ENCODE results near the gene SH2D7.
A peak's percentile ranks its signal among the peaks of the same experiment; 100 is the strongest.

SH2D7 gene

DNA sequence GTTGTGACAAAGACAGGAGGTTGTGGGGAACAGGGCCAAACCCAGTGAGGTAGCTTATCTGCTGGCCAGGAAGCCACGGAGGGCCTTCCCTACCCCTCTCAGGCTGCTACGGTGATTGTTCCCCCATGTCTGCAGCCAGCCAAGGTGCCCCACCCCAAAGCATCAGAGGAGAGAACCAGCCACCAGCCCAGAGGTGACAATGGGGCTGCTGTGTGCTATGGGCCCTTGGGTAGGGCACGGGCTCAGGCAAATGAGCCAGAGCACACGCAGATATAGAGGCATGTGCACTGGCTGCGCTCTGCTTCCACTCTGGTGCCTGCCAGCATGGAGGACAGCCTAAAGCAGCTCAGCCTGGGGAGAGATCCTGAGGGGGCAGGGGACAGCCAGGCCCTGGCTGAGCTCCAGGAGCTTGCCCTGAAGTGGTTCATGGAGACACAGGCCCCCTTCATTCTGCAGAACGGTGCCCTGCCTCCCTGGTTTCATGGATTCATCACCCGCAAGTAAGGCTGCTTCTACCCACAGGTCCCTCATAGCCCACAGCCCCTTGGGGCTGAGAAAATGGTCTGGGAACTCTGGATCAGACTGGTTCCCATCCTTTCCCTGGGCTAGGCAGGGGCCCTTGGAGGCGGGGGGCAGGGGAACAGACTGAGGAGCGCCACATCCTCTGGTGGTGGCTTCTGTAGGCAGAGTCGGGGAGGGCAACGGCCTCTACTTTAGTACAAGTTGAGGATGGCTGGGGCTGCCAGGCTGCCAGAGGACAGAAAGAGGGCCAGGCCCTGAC lies at the start of gene SH2D7:
TSS of gene SH2D7 (plus strand) at position 301 of the 781 bp plus-strand sequence. CDS start at position 325, 24 bp downstream.
- H3K4me3 ChIP-seq (ENCODE audit: low read length) = no peak within 1 kb of the TSS
- no peak for TF ChIP-seq ZNF274 (IDR thresholded peaks at IDR 0.05; ENCODE audit: low read depth, low read length)

GRCh38 chr15:78044407-78045155 lies 47.8 kb upstream of the SH2D7 start:
- TF ChIP-seq ZNF274 (IDR thresholded peaks at IDR 0.05; ENCODE audit: low read depth, low read length) = no peak

DNA sequence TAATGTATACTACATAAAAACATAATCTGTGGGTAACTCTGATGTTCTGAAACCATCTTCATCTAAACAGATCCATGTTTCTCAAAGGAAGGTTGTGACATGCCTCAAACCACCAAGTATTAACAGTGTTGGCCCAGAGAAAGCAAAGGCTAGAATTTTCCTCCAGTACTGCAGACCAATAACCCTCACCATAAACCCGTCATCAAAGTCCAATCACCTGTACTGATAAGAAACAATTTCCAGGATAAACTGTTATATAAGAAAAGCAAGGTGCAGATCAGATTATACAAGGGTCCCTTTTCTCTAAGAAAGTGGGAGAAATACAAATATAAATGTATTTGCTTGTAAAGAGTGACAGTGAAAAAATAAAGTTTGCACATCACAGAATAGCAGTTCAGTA lies 47.2 kb upstream of the SH2D7 start:
- H3K4me3 ChIP-seq (ENCODE audit: low read length) = no peak overlapping the region
- TF ChIP-seq ZNF274 (IDR thresholded peaks at IDR 0.05; ENCODE audit: low read depth, low read length) = no peak

More at GRCh38 chr15:78044407-78045155, 47.8 kb upstream of the SH2D7 start:
- H3K4me3 ChIP-seq (ENCODE audit: low read length) = no peak overlapping the region

- no peak for TF ChIP-seq ZNF274 (IDR thresholded peaks at IDR 0.05; ENCODE audit: low read depth, low read length)
- no peak overlapping the region for H3K4me3 ChIP-seq (ENCODE audit: low read length)
Observed at GRCh38 chr15:78046796-78047341, 45.5 kb upstream of the SH2D7 start.

- peak overlapping the region; percentile 36; the same call in 1 of the 2 replicates for H3K4me3 ChIP-seq (ENCODE audit: low read length)
- TF ChIP-seq ZNF274 (IDR thresholded peaks at IDR 0.05; ENCODE audit: low read depth, low read length) = no peak
Observed at GRCh38 chr15:78047761-78048627, 44.4 kb upstream of the SH2D7 start.

DNA sequence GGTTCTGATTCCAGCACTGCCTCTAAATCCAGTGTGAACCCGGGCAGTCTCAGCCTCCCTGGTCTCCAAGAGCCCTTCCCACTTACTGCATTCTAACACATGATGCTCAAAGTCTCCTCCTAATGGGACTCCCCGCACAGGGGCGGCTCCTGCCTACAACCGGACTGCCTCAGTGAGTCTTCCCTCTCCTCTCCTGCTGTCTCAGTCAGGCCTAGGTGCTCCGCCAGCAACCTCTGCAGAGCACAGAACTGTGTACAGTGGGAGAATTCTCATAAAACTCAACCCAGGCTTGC lies 43.8 kb upstream of the SH2D7 start:
- no peak overlapping the region for H3K4me3 ChIP-seq (ENCODE audit: low read length)
- no peak for TF ChIP-seq ZNF274 (IDR thresholded peaks at IDR 0.05; ENCODE audit: low read depth, low read length)

GRCh38 chr15:78049691-78050440 lies 42.5 kb upstream of the SH2D7 start:
- no peak for TF ChIP-seq ZNF274 (IDR thresholded peaks at IDR 0.05; ENCODE audit: low read depth, low read length)
- H3K4me3 ChIP-seq (ENCODE audit: low read length) = no peak overlapping the region; the same call in 1 of the 2 replicates

- no peak for TF ChIP-seq ZNF274 (IDR thresholded peaks at IDR 0.05; ENCODE audit: low read depth, low read length)
- no peak overlapping the region for H3K4me3 ChIP-seq (ENCODE audit: low read length)
Observed at GRCh38 chr15:78050441-78050809, 41.9 kb upstream of the SH2D7 start.

DNA sequence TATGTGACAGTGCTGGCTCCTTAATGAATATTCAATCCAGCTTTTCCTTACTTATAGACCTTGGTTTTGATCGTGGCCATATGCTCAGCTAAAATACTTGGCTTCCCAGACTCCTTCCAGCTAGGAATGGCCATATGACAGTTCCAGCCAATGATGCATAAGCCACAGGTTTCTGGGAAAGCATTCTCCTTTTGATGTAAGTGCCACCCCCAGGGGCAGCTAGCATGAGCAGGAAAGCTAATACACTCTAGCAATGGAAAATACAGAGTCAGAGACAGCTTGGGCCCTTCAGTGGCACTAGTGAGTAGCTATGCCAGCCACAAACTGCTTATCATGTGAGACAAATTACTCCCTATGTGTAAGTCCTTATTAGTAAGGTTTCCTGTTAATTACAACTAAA lies 41.5 kb upstream of the SH2D7 start:
- H3K4me3 ChIP-seq (ENCODE audit: low read length) = no peak overlapping the region; the same call in 1 of the 2 replicates
- TF ChIP-seq ZNF274 (IDR thresholded peaks at IDR 0.05; ENCODE audit: low read depth, low read length) = no peak

GRCh38 chr15:78051596-78051995 lies 40.8 kb upstream of the SH2D7 start:
- TF ChIP-seq ZNF274 (IDR thresholded peaks at IDR 0.05; ENCODE audit: low read depth, low read length) = no peak
- no peak overlapping the region for H3K4me3 ChIP-seq (ENCODE audit: low read length)

DNA sequence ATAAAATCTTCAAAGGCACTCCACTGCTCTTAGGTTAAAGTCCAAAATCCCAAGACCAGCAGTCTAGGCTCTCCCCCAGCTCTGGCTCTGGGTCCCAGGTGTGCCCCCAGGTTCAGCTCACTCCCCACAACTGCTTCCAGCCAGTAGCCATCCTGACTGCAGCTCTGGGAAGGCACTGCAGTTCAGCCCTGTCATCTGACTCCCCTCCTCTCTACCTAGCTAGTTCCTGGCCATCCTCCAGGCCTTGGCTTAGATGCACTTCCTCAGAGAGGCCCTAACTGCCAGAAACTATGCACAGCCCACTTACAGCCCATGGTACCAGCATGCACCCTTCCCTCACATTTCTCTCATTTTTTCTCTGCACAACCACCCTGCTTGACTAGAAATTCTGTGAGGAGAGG lies 40.4 kb upstream of the SH2D7 start:
- no peak overlapping the region for H3K4me3 ChIP-seq (ENCODE audit: low read length)
- no peak for TF ChIP-seq ZNF274 (IDR thresholded peaks at IDR 0.05; ENCODE audit: low read depth, low read length)

- H3K4me3 ChIP-seq (ENCODE audit: low read length) = no peak overlapping the region
- no peak for TF ChIP-seq ZNF274 (IDR thresholded peaks at IDR 0.05; ENCODE audit: low read depth, low read length)
Observed at GRCh38 chr15:78052545-78052944, 39.8 kb upstream of the SH2D7 start.

DNA sequence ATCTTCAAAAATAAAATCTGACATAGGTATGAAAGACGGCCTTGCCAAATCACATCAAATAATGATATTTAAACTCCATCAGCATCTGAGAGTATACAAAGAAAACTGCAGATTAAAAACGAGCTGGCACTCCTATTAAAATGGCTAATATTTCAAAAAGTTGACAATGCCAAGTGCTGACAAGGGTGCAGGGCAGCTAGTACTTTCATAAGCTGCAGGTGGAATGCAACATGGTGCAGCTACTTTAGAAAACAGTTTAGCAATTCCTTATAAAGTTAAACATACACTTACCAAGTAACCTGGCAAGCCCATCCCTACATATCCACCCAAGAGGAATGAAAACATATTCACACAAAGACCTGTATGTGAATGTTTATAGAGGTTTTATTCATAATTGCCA lies 37.8 kb upstream of the SH2D7 start:
- TF ChIP-seq ZNF274 (IDR thresholded peaks at IDR 0.05; ENCODE audit: low read depth, low read length) = no peak
- no peak overlapping the region for H3K4me3 ChIP-seq (ENCODE audit: low read length)

All from GM08714 (cell line).